Central memory CD4-positive, alpha-beta T cell (primary cell): ENCODE data around the gene SH2D1B.
"Not testable (repeated sequence)": the region's sequence is repeated elsewhere in the genome, so short reads cannot be mapped to it uniquely, and the experiment has no call there.

ENCODE experiments used
- DNase-seq: peaks from one replicate; pipeline ENCODE4 v3.0.0; 2022
- total RNA-seq, 3 experiments: gene quantifications; one replicate each; lab custom pipeline; 2026; lab: John Stamatoyannopoulos, UW

The SH2D1B gene, protein sequence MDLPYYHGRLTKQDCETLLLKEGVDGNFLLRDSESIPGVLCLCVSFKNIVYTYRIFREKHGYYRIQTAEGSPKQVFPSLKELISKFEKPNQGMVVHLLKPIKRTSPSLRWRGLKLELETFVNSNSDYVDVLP
- total RNA-seq, result 0 reads per million in 3 experiments

DNA sequence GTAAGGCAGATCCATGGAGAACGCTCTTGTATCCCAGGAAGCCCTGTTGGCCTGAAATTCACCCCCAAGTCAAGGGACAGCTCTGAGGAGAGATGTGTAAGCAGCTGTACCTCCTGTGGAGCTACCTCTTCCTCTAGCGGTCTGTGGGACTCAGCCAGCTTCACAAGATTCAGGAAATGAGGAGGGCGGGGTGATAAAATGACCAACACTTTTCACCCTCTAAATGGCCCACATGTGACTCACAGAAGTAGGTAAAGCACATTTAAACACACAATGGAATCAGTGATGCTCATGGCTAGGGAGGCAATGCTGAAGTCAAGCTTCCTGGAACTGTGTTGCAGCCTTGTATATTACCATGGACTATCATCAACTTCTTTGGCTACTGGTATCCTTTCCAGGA lies at the start of gene SH2D1B:
TSS of gene SH2D1B (minus strand) at position 135 of the 400 bp plus-strand sequence. CDS start at position 15, 120 bp downstream.
- no peak for DNase-seq

DNA sequence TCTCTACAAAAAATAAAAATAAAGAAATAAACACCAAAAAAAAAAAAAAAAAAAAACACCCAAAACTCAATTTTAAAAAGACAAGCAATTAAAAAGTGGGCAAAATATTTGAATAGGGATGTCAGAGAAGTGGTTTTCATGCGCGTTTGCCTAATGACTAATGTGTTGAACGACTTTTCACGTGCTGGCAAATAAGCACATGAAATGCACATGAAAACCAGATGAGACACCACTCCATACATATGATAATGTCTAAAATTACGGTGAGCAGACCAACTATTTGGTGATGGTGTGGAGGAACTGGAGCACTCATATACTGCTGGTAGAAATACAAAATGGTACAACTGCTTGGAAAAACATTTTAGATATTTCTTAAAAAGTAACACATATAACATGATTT lies 46.3 kb upstream of the SH2D1B start:
- DNase-seq, result no peak

DNA sequence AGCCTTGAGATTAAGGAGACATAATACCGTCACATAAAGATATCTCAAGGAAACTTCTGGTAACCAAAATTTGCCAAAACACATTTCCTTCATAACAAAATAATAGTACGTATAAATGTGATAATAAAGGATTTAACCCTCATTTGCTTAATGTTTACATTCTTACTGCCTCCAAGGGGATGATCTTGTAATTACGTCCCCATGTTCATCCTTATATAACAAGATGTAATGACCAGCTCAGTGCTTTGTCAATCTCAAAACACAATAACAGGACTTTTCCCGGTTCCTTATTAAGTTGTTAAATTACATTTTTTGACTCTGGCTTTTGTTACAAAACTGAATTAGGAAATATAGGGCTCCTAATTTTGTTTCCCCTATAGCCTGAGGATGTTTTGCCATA lies 44.4 kb upstream of the SH2D1B start:
- DNase-seq, result no peak

DNA sequence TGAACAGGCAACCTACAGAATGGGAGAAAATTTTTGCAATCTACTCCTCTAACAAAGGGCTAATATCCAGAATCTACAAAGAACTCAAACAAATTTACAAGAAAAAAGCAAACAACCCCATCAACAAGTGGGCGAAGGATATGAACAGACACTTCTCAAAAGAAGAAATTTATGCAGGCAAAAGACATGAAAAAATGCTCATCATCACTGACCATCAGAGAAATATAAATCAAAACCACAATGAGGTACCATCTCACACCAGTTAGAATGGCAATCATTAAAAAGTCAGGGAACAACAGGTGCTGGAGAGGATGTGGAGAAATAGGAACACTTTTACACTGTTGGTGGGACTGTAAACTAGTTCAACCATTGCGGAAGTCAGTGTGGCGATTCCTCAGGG lies 42.4 kb upstream of the SH2D1B start:
- DNase-seq, result not testable (repeated sequence)

DNA sequence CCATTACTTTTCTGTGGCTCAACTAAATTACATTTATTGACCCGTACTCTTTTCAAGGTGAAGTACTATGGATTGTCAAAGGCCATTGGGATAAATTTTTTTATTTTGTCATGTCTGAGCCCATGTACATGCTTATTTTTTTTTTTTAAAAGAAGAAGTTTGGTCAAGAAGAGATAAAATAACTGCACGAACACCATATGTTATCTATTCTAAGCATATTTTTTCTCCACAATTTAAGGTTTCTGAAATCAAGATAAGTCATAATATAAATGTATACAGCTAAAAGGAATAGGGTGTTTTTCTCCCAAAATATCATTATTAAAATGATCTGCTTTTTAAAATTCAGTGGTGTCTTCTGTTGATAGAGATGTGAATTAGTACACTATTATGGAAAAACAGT lies 35.0 kb upstream of the SH2D1B start:
- DNase-seq, result no peak

DNA sequence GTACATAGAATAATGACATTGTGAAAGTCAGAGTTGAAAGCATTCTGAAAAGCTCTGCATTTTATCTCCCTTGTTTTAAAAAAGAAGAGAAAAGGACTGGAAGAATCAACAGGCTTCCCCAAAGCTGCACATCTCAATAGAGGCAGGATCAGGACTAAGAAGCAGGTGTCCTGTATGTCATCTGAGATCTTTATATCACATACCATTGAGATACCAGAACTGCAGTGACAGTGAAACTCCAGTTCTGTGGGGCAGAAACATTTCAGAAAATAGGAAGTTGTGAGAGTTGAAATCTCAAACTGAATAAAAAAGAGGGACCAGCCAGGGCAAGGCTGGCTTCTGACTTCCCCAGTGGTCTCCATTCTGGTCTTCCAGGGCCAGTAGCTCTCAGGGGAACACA lies 33.0 kb upstream of the SH2D1B start:
- DNase-seq, result no peak

DNA sequence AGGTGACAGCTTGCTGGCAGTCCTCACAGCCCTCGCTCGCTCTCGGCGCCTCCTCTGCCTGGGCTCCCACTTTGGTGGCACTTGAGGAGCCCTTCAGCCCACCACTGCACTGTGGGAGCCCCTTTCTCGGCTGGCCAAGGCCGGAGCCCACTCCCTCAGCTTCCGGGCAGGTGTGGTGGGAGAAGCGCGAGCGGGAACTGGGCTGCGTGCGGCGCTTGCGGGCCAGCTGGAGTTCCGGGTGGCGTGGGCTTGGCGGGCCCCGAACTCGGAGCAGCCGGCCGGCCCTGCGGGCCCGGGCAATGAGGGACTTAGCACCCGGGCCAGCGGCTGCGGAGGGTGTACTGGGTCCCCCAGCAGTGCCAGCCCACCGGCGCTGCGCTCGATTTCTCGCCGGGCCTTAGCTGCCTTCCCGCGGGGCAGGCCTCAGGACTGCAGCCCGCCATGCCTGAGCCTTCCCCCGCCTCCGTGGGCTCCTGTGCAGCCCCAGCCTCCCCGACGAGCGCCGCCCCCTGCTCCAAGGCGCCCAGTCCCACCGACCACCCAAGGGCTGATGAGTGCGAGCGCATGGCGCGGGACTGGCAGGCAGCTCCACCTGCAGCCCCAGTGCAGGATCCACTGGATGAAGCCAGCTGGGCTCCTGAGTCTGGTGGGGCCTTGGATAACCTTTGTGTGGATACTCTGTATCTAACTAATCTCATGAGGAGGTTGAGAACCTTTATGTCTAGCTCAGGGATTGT lies 21.2 kb upstream of the SH2D1B start:
- not testable (repeated sequence) for DNase-seq

DNA sequence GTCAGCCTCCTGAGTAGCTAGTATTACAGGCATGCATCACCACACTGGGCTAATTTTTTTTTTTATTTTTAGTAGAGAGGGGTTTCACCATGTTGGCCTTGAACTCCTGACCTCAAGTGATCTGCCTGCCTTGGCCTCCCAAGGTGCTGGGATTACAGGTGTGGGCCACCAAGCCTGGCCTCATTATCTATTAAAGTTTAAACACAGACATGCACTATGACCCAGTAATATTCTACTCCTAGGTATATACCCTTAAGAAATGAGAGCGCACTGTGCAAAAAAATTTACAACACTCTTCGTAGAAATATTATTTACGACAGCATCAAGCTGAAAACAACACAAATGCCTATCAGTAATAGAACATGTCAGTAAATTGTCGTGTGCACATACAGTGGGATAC lies 18.6 kb upstream of the SH2D1B start:
- no peak for DNase-seq

DNA sequence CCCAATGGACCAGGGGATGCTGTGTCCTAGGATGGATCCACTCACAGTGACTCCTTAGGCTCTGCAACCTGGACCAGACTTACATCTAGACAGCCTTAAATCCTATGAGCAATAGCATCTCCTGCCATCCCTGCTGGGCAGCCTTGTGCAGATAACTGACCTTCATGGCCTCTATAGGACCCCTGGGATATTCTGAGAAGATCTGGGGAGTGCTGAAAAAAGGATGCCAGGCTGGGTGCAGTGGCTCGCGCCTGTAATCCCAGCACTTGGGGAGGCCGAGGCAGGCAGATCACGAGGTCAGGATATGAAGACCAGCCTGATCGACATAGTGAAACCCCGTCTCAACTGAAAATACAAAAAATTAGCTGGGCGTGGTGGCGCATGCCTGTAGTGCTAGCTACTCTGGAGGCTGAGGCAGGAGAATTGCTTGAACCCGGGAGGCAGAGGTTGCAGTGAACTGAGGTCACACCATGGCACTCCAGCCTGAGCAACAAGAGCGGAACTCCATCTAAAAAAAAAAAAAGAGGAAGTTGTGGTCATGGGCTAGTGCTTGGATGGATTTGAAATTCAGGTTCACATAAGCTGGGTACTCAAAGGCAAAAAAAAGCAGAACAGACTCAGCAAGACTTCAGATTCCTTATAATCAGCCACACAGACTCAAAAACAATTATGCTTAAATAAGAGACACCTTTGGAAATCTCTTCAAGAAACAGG lies 10.9 kb upstream of the SH2D1B start:
- no peak for DNase-seq

DNA sequence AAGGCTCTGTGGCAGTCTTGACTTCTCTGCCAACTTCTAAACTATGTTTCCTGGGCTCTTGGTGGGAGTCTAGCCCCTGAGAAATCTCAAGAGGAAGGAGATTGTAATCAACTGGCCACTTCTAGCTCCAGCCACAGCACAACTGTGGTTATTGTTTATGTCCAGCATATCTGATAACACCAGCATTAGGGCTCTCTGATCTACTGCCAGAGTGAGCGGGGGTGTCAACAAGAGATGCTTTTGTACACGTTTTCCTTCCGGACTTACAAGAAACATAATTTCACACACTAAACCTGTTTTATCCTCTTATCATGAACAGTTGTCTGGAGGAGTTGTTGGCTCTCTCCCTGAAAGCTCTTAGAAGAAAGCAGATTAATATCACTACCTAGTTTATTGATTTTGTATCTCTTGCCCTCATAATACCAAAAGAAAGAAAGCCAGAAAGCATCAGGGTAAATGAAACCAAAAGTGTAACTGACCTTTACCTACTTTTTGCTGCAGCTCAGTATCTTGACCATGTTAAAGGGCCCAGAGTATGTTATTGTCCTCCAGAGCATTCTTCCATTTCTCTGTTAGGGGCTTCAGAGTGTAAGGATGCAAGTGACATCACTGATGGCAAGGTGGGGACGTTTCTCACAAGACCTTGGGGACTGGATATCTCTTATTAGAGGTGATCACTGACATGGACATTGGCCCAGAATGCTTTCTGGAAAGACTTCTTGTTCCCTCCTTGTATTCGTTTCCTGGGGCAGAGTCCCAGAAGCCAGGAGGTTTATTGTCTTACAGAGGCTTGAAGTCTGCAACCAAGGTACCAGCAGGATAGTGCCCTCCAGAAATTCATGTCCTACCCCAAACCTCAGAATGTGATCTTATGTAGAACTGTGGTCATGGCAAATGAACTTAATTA lies 9.6 kb upstream of the SH2D1B start:
- DNase-seq, result no peak

DNA sequence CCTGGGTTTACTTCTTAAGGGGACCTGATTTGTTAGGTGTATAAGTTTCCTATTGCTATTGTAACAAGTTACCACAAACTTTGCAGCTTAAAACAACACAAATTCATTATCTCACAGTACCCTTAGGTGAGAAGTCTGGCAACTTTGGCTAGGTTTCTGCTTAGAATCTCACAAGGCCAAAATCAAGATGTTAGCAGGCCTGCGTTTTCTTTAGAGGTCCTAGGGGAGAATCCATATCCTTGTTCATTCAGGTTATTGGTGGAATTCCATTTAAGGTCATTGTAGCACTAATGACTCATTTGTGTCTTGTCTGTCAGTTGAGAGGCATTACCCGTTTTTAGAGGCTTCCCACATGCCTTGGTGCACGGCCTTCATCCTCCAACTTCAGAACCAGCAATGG lies 8.2 kb upstream of the SH2D1B start:
- DNase-seq, result no peak

DNA sequence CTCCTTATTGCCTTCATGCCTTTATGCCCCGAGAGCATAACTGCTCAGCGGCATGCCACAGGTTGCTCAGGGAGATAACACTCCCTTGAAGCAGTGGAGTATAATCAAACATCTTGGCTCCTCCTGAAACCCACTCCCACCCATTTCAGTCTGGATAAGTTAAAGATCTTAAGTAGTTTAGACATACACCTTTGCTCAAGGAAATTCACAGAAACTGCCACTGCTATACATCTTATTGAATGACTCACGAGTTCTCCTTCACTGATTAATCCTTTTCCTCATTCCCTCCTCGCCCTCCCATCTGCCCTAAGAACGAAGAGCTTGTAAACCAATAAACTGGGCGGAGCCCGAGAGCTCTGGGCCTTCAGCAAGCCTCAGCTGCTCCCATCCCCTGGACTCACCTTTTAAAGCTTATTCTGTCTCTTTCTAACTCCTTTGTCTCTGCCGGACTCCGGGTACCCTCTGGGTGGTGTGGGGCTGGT lies 7.6 kb upstream of the SH2D1B start:
- DNase-seq, result not testable (repeated sequence)

DNA sequence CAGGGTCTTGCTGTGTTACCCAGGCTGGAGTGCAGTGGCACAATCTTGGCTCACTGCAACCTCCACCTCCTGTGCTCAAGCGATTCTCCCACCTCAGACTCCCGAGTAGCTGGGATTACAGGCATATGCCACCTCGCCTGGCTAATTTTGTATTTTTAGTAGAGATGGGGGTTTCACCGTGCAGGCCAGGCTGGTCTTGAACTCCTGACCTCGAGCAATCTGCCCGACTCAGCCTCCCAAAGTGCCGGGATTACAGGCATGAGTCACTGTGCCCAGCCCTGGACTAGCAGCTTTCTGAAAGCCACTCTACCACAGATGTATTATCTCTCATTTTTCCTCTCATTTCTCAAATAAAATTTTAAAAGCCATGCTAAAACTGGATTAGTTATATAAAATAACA lies 6.6 kb upstream of the SH2D1B start:
- DNase-seq, result not testable (repeated sequence)

DNA sequence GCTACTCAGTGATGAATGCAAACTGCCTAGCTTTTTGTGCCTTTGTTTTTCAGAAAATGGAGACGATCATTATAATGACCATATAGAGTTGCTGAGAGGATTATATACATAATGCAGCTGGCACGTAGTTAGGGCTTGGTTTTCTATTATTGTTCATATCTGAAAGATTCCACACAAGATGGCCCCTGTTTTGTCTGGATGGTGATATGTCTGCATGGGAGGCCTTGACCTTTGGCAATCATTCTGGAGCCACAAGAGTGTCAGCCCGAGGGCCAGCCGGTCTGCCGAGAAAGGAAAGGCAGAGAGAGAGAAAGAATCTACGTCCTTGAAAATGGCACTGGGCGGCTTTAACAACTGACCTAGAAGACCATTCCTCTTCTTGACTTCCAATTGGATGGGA lies 5.7 kb upstream of the SH2D1B start:
- DNase-seq, result no peak

DNA sequence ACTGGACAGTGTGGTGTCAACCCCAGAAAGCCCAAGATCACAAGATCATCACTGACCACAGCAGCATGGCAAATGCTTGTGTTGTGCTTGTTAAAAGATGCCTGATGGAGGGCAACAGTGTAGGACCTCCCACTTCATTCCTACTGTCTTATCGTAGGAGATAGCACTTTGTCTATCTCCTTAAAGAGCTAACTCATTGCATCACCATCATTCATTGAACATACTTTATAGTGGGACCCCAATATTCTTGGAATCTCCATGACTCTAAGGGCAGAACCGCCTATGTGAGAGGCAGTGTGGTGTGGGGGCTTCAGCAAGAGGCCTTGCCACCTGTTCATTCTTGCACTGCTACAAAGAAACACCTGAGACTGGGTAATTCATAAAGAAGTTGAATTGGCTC lies 5.0 kb upstream of the SH2D1B start:
- no peak for DNase-seq

DNA sequence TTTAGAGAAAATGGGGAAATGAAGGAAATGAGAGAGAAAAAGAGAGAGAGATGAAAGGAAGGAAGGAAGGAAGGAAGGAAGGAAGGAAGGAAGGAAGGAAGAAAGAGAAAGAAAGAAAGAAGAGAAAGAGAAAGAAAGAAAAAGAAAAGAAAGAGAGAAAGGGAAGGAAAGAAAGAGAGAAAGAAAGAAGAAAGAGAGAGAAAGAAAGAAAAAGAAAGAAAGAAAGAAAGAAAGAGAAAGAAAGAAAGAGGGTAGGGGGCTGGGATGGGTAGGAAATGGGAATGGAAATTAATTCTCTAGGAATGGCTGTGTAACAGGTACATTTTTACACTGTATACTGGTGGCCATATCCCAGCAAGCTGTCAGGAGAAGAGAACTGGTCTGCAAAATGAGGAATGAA lies 4.3 kb upstream of the SH2D1B start:
- DNase-seq, result no peak

DNA sequence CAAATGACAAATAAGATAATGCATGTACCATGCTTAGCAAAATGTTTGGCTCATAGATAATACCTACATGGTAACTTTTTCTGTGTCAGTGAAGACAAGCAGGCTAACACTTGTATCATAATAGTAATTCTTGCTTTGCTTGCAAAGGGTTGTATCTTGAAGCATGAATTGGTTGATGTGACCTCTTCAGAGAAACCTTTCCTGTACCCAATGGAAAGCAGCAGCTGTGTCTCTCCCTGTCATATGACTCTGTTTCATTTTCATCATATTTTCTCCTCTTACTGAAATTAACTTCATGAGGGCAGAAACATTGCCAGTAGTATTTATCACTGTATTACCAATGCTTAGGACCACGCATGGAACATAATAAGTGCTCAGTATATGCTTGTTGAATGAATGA lies 4.4 kb downstream of the SH2D1B start:
- no peak for DNase-seq

DNA sequence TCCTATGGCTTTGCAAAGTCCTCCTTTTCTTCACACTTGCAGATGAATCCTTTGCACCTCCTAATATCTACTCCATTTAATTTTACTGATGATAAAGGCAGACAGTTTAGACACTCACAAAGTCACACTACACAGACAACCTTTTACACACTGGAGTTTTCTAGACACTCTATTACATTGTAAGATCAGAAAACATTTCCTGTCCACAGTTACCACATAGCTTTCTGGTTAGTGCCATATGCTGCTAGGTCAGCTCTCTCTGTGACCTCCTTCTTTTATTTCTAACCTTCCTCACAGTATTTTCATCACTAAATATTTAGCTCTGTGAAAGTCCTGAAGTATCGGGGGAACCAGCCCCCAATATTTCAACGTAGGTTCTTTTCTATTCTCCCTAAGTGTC lies 5.1 kb downstream of the SH2D1B start:
- DNase-seq, result no peak

DNA sequence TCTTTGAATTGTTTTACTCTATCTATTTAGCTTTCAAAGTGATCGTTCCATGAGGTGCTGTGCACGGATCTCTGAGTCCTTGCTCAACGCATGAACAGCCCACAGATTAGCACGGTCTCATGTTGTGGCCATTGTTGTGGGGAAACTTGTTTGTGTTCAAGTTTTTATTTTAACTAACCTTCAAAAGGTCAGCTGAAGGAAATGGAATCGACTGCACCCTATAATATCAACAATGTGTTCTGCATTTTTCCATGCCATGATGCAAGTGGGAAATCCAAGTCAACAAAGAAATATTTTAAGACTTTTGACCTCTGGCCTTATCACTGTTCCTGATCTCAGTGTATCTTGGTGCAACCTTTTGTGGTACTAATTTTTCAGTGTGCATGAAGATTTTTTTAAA lies 6.1 kb downstream of the SH2D1B start:
- DNase-seq, result no peak

DNA sequence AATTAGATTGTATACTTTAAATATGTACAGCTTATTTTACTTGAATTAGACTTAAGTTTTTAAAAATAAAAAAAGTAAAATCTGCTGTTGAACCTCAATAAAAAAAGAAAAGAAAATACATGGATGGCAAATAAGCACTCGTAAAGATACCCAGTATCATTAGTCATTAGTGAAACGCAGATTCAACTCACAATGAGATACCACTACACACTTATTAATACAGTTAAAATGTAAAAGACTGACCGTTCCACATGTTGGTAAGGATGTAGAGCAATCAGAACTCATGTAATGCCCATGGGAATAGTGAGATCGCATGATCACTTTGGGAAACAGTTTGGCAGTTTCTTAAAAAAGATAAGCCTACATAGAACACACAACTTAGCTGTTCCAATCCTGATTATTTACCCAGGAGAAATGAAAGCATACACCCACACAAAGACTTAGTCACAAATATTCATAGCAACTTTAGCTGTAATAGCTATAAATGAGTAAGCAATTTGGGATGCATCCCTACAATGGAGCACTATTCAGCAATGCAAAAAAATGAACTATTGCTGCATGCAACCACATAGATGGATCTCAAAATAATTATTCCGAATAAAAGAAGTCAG lies 7.3 kb downstream of the SH2D1B start:
- no peak for DNase-seq

DNA sequence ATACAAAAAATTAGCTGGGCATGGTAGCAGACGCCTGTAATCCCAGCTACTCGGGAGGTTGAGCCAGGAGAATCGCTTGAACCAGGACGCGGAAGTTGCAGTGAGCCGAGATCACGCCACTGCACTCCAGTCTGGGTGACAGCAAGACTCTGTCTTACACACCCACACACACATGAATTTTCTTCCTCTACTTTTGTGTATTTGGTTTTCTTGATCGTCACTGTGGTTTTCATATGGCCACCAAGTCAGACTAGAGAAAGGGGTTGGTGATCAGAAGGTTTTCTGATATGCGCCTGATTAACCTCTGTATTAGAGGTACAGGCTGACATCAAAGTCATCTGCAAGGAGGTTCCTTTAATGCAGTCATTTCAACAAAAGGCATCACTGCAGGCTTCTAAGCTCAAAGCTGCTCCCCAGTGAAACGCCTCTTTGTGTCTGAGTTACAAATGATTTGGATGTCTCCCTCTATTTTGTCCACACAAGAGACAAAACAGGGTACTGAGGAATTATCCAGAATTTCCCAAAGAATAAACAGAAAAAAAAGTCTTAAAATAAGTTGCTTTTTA lies 11.1 kb downstream of the SH2D1B start:
- DNase-seq, result no peak

DNA sequence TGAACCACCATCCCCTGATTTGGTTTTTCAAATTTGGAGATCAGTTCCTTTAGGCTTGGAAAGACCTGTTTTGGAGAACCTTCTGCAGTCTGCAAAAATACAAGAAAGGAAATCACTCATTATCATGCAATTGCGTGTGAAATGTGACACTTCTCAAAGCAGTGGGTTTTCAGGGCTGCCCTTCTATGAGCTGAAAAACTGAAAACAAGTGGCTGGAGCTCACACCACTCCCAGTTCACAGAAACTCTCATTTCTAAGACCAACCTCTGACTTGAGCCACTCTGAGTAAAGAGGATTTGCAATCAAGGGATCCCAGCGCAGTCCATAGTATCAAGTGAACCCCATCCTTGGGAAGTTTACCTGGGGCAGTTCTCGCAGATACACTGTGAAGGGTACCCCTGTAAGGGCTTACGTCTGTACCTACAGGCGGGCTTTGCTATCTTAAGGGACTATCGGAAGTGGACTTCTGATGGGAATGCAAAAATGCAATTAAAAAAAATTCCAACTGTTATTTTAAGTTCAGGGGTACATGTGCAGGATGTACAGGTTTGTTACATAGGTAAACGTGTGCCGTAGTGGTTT lies 12.8 kb downstream of the SH2D1B start:
- DNase-seq, result no peak
